Activated naive CD8-positive, alpha-beta T cell treated with anti-CD3 and anti-CD28 coated beads for 36 hours (primary cell): ENCODE data around the gene GATA3. TPM values are rescaled to one million over a fixed set of nuclear protein-coding genes. Genes with fewer than 3 reads are reported as not detected.
A peak's percentile ranks its signal among the peaks of the same experiment; 100 is the strongest.
"Not testable (repeated sequence)": the region's sequence is repeated elsewhere in the genome, so short reads cannot be mapped to it uniquely, and the experiment has no call there.

Experiments used
- DNase-seq: peaks from one replicate; pipeline ENCODE4 v3.0.0; 2021
- H3K27ac Mint-ChIP-seq: one replicate; pipeline ENCODE4 v1.8.0; 2022; ENCODE audit warnings: mild to moderate bottlenecking, moderate library complexity, mixed read lengths
- H3K27me3 Mint-ChIP-seq: one replicate; pipeline ENCODE4 v1.8.0; 2022; ENCODE audit warnings: mild to moderate bottlenecking, mixed read lengths
- H3K36me3 Mint-ChIP-seq: one replicate; pipeline ENCODE4 v1.8.0; 2021; ENCODE audit warnings: mild to moderate bottlenecking, mixed read lengths
- H3K4me1 Mint-ChIP-seq: one replicate; pipeline ENCODE4 v1.8.0; 2021; ENCODE audit warnings: mixed read lengths
- H3K4me3 Mint-ChIP-seq: one replicate; pipeline ENCODE4 v1.8.0; 2022; ENCODE audit warnings: mild to moderate bottlenecking, moderate library complexity, mixed read lengths
- H3K9me3 Mint-ChIP-seq: one replicate; pipeline ENCODE4 v1.8.0; 2022; ENCODE audit warnings: mixed read lengths
- total RNA-seq, 2 experiments: library from RNA; stranded (reverse); gene quantifications; one replicate each; pipeline ENCODE4 v1.2.3, GENCODE V29; 2021

GATA3 gene
- 1 to 10 TPM; 8.4 to 8.8 TPM for total RNA-seq

DNA sequence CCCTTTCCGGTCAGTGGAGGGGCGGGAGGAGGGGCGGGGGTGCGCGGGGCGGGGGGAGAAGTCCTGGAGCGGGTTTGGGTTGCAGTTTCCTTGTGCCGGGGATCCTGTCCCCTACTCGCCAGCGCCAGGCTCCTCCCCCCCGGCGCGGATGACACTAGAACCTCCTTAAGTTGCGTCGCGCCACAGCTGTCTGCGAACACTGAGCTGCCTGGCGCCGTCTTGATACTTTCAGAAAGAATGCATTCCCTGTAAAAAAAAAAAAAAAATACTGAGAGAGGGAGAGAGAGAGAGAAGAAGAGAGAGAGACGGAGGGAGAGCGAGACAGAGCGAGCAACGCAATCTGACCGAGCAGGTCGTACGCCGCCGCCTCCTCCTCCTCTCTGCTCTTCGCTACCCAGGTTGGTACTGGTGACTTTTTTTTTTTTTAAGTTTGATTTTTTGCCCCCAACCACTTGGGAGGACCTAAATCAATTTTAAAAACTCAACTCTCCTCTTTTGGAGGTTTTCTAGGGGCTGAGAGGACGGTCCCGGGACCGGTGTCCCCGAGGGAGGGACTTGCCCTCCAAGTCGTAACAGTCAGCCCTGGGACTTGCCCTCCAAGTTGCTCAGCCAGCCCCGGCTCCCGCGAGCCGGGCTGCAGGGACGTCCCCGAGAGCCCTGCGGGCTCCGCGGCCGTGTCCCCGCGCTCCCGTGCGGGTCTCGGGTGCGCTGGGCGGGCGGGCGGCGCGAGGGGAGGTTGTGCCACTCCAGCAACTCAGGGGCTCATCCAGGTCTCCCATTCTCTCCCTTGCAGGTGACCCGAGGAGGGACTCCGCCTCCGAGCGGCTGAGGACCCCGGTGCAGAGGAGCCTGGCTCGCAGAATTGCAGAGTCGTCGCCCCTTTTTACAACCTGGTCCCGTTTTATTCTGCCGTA is at the start of gene GATA3:
Gene GATA3 (plus strand): TSS at position 195 of the 914 bp plus-strand sequence. CDS start 968 bp downstream, outside the sequence.
- no peaks in the 10 kb centered on the region for H3K9me3 Mint-ChIP-seq
- H3K27ac Mint-ChIP-seq, result peak within 1 kb of the TSS; percentile 91
- H3K27me3 Mint-ChIP-seq, result peaks cover 28% of the 10 kb centered on the region
- peaks cover 53% of the 10 kb centered on the region for H3K4me1 Mint-ChIP-seq
- peak; percentile 80 for DNase-seq
- H3K36me3 Mint-ChIP-seq, result peaks cover 9% of the 10 kb centered on the region
- H3K4me3 Mint-ChIP-seq, result peak within 1 kb of the TSS; percentile 91

- no peaks in the 10 kb centered on the region for H3K27me3 Mint-ChIP-seq
- H3K36me3 Mint-ChIP-seq, result peaks cover 38% of the 10 kb centered on the region
- no peak overlapping the region for H3K27ac Mint-ChIP-seq
- no peak overlapping the region for H3K4me3 Mint-ChIP-seq
- DNase-seq, result no peak
- no peaks in the 10 kb centered on the region for H3K4me1 Mint-ChIP-seq
- peaks cover 22% of the 10 kb centered on the region for H3K9me3 Mint-ChIP-seq
Measured at GRCh38 chr10:8006274-8006999, 48.1 kb upstream of the GATA3 start.

- Mint-ChIP-seq H3K4me1 (no peaks in the 10 kb centered on the region), H3K27me3 (no peaks in the 10 kb centered on the region), H3K36me3 (peaks cover 15% of the 10 kb centered on the region), H3K27ac (no peak overlapping the region), H3K9me3 (peaks cover 6% of the 10 kb centered on the region), H3K4me3 (no peak overlapping the region)
- DNase-seq, result no peak
Measured at GRCh38 chr10:8009031-8009430, 45.5 kb upstream of the GATA3 start.

DNA sequence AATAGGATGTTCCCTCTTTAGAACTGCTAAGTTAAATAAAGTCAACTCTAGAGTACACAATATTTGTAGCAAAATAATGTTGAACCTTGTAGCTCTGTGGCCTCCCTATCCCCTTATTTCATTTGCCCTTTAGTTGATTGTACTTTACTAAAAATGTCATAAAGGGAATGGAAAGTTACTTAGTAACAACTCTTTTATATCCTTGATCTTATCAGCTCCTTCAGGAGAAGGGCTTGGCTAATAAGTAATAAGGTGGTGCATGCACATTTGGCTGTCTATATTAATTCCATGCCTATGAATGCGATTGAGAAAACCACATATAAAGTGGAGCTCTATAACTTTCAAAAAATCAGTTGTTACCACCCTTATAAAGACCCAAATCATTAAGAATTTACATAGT is 41.5 kb upstream of the GATA3 start:
- DNase-seq, result no peak
- H3K9me3 Mint-ChIP-seq, result no peaks in the 10 kb centered on the region
- H3K27me3 Mint-ChIP-seq, result no peaks in the 10 kb centered on the region
- H3K4me3 Mint-ChIP-seq, result no peak overlapping the region
- no peaks in the 10 kb centered on the region for H3K4me1 Mint-ChIP-seq
- H3K27ac Mint-ChIP-seq, result no peak overlapping the region
- peaks cover 2% of the 10 kb centered on the region for H3K36me3 Mint-ChIP-seq

- H3K36me3 Mint-ChIP-seq, result peaks cover 2% of the 10 kb centered on the region
Measured at GRCh38 chr10:8013619-8014018, 40.9 kb upstream of the GATA3 start.

GRCh38 chr10:8014649-8015048 is 39.8 kb upstream of the GATA3 start:
- Mint-ChIP-seq H3K27ac (no peak overlapping the region), H3K4me1 (peaks cover 3% of the 10 kb centered on the region), H3K4me3 (no peak overlapping the region)

More at GRCh38 chr10:8013619-8014018, 40.9 kb upstream of the GATA3 start:
- no peaks in the 10 kb centered on the region for H3K27me3 Mint-ChIP-seq
- no peaks in the 10 kb centered on the region for H3K9me3 Mint-ChIP-seq
- DNase-seq, result no peak
- no peak overlapping the region for H3K27ac Mint-ChIP-seq
- H3K4me3 Mint-ChIP-seq, result no peak overlapping the region
- peaks cover 2% of the 10 kb centered on the region for H3K4me1 Mint-ChIP-seq

DNA sequence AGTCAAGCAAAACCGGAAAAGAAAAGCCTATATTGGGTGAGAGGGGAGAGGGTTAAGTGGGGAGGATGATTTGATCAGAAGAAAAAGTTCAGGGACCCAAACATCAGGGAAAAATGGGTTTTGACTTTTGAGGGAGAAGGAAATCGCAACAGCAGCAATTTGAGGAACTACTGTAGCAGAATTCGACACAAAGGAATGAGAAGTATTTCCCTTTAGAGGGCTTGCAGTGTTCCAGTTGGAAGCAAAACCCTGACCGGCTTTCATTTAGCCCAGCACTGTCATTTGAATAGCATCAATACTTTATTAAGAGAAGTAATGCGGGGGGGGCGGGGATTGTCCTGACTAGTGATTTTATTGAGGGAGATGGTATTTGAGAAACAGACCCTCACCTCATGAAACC is 37.2 kb upstream of the GATA3 start:
- Mint-ChIP-seq H3K27me3 (peaks cover 4% of the 10 kb centered on the region), H3K9me3 (no peaks in the 10 kb centered on the region), H3K36me3 (no peaks in the 10 kb centered on the region), H3K4me3 (no peak overlapping the region), H3K4me1 (peaks cover 3% of the 10 kb centered on the region), H3K27ac (no peak overlapping the region)
- DNase-seq, result no peak

More at GRCh38 chr10:8014649-8015048, 39.8 kb upstream of the GATA3 start:
- no peaks in the 10 kb centered on the region for H3K9me3 Mint-ChIP-seq
- H3K36me3 Mint-ChIP-seq, result peaks cover 2% of the 10 kb centered on the region
- no peak for DNase-seq
- H3K27me3 Mint-ChIP-seq, result no peaks in the 10 kb centered on the region

DNA sequence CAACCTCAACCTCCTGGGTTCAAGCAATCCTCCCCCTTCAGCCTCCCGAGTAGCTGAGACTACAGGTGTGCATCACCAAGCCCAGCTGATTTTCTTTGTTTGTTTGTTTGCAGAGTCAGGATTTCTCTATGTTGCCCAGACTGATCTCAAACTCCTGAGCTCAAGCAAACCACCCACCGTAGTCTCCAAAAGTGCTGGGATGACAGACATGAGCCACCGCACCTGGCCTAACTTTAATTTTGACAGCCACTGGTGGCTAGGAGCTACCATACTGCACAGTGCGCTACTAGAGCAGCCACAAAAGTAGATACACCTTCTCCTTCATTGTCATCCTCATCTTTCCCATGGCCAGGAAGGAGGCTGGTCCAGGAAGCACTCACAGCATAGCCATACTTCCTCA is 31.2 kb upstream of the GATA3 start:
- peaks cover 10% of the 10 kb centered on the region for H3K4me1 Mint-ChIP-seq
- H3K4me3 Mint-ChIP-seq, result no peak overlapping the region
- no peak overlapping the region for H3K27ac Mint-ChIP-seq
- no peak for DNase-seq
- peaks cover 39% of the 10 kb centered on the region for H3K27me3 Mint-ChIP-seq
- H3K36me3 Mint-ChIP-seq, result no peaks in the 10 kb centered on the region
- H3K9me3 Mint-ChIP-seq, result no peaks in the 10 kb centered on the region

DNA sequence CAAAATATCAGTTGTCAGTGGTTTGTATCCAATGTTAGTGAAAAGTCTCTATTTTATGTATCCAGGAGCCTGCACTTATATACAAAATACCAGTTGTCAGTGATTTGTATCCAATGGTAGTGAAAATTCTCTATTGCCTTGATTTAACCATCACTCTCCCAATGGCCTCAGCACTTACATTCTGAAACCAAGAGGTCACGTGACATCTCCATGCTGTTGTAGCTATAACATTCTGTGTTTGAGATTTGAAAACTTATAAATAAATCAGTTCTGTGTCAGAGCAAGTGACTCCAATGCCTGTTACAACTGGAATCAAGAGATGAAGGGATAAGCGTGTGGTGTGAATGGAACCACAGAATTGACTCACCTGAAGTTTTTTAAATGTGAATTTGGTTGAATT is 30.6 kb upstream of the GATA3 start:
- Mint-ChIP-seq H3K9me3 (no peaks in the 10 kb centered on the region), H3K27me3 (peaks cover 39% of the 10 kb centered on the region), H3K27ac (no peak overlapping the region), H3K4me1 (peaks cover 7% of the 10 kb centered on the region), H3K4me3 (no peak overlapping the region), H3K36me3 (no peaks in the 10 kb centered on the region)
- no peak for DNase-seq

DNA sequence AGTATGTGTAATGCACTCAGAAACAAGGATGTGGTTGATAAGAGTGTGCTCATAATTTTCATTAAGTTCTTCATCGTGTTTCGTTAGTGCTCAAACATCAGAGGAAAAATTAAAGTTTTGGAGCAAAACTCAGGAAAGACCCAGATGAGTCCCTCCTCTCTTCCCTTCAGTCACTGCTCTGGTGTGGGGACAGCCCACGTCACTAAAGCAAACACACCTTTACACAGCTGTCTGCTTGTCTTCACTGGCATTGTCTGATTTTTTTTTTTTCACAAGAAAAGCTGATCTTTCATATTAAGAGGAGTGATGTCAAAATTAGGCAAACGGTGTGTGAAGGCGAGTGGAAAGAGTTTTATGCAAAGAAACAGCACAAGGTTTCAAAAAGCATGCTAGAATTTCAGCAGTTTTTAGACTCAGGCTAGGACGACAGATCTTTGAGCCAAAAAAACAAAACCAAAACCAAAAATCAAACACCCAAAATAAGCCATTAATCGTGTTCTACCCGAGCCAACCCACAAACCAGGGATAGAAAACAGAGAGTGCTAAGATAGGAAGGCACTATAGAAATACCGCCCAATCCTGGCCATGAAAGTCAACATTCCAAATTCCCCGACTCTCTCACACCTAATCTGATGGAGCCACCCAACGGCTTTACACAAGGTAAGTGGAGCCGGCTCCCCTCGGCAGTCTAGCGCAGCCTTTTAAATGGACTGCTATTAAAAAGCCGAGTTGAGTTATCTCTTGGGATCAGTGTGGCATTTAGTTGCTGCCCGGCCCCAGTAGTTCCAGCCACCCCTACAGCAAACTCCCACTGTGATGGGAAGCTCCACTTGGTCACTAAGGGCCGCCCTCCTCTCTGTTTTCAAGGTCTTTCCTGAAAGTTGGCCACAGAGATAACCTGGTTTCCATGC is 27.9 kb upstream of the GATA3 start:
- no peak for DNase-seq
- H3K27me3 Mint-ChIP-seq, result peaks cover 53% of the 10 kb centered on the region
- H3K36me3 Mint-ChIP-seq, result no peaks in the 10 kb centered on the region
- no peak overlapping the region for H3K27ac Mint-ChIP-seq
- H3K9me3 Mint-ChIP-seq, result no peaks in the 10 kb centered on the region
- peak overlapping the region; percentile 67 for H3K4me3 Mint-ChIP-seq
- H3K4me1 Mint-ChIP-seq, result peaks cover 7% of the 10 kb centered on the region

GRCh38 chr10:8031211-8031610 is 23.3 kb upstream of the GATA3 start:
- H3K4me3 Mint-ChIP-seq, DNase-seq, H3K27ac Mint-ChIP-seq, H3K9me3 Mint-ChIP-seq, H3K36me3 Mint-ChIP-seq: not testable (repeated sequence)
- Mint-ChIP-seq H3K4me1 (peaks cover 14% of the 10 kb centered on the region), H3K27me3 (peaks cover 73% of the 10 kb centered on the region)

GRCh38 chr10:8032558-8032957 is 21.9 kb upstream of the GATA3 start:
- Mint-ChIP-seq H3K4me3 (no peak overlapping the region), H3K36me3 (no peaks in the 10 kb centered on the region), H3K27me3 (peaks cover 74% of the 10 kb centered on the region), H3K4me1 (peaks cover 13% of the 10 kb centered on the region), H3K27ac (no peak overlapping the region), H3K9me3 (no peaks in the 10 kb centered on the region)
- no peak for DNase-seq

DNA sequence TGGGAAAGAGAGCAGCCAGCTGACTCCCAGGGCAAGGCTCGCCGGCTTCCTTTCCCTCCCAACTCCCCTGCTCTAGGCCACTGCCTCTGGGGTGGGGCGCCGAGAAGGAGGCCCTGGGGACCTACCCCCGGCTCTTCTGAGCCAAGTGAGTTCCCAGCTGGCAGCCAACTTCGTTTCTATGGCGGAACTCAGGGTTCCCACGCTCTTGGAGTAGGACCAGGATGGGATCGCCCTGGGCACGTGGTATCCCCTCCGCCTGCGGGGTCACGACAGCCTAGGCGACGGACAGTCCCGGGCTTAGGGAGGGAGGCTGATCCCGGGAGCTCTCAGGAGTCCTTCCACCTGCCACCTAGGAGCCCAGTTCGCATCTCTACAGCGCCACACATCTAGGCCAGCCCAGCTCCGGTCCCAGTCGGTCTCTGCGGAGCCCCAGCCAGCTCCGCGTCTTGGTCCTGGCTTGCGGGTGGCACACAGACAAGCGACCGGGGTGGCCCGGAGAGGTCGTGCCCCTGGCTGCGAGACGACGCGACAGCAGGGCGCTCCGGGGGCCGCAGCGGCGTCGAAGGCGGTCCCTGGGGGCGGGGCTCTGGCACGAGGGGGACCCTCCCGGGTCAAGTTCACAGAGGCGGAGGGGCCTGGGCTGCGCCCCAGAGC is 20.5 kb upstream of the GATA3 start:
- H3K27ac Mint-ChIP-seq, result no peak overlapping the region
- DNase-seq, result peak; percentile 5
- no peaks in the 10 kb centered on the region for H3K36me3 Mint-ChIP-seq
- H3K9me3 Mint-ChIP-seq, result peaks cover 3% of the 10 kb centered on the region
- H3K4me3 Mint-ChIP-seq, result no peak overlapping the region
- H3K4me1 Mint-ChIP-seq, result peaks cover 18% of the 10 kb centered on the region
- H3K27me3 Mint-ChIP-seq, result peaks cover 86% of the 10 kb centered on the region

GRCh38 chr10:8034466-8035005 is 20.0 kb upstream of the GATA3 start:
- Mint-ChIP-seq H3K9me3 (peaks cover 5% of the 10 kb centered on the region), H3K36me3 (peaks cover 1% of the 10 kb centered on the region), H3K4me1 (peaks cover 23% of the 10 kb centered on the region), H3K27me3 (peaks cover 92% of the 10 kb centered on the region), H3K4me3 (peak overlapping the region; percentile 20), H3K27ac (no peak overlapping the region)
- peak; percentile 3 for DNase-seq
